ENCODE results near the gene KLHL10. TPM values are rescaled to one million over a fixed set of nuclear protein-coding genes. Genes with fewer than 3 reads are reported as not detected.

The KLHL10 gene
- total RNA-seq, 2 donors from 2014 or later: 0.15 TPM; not detected in 1

- WGBS, 2 experiments (ENCODE audit: insufficient coverage in 1 of 2, insufficient read length in 1 of 2): 86 to 87% methylated on average over 12 to 24 of the region's 24 CpGs
- no peak overlapping the region for H3K9ac ChIP-seq (ENCODE audit: extremely low read depth, low read length, poor library complexity, severe bottlenecking)
- Mint-ChIP-seq H3K4me1 (peaks cover 9% of the 10 kb centered on the region), H3K27me3 (ENCODE audit: insufficient read depth) (no peaks in the 10 kb centered on the region), H3K4me3 (no peak overlapping the region), H3K36me3 (ENCODE audit: low read depth) (peaks cover 24% of the 10 kb centered on the region), H3K27ac (no peak overlapping the region), H3K9me3 (no peaks in the 10 kb centered on the region)
- no peak overlapping the region for H3K4me3 ChIP-seq (ENCODE audit: low read length)
- no peaks in the 10 kb centered on the region for H3K27me3 ChIP-seq (ENCODE audit: control insufficient read depth, insufficient read depth, low read length, poor library complexity, severe bottlenecking)
- peaks cover 6% of the 10 kb centered on the region for H3K4me1 ChIP-seq (ENCODE audit: control insufficient read depth, insufficient read depth, low read length)
- H3K9me3 ChIP-seq (ENCODE audit: control insufficient read depth, low read length): no peaks in the 10 kb centered on the region
- H3K36me3 ChIP-seq (ENCODE audit: control insufficient read depth, insufficient read depth, low read length): no peaks in the 10 kb centered on the region
- DNase-seq: no peak
- no peak for TF ChIP-seq CTCF (conservative IDR thresholded peaks at IDR 0.05)
- no peak overlapping the region for H3K27ac ChIP-seq (ENCODE audit: low read depth, low read length)
Measured at GRCh38 chr17:41803049-41804020, 34.3 kb upstream of the KLHL10 start.

GRCh38 chr17:41806685-41807445 lies 30.8 kb upstream of the KLHL10 start:
- H3K27ac ChIP-seq (ENCODE audit: low read depth, low read length): no peak overlapping the region
- Mint-ChIP-seq H3K36me3 (ENCODE audit: low read depth) (peaks cover 26% of the 10 kb centered on the region), H3K9me3 (no peaks in the 10 kb centered on the region), H3K27me3 (ENCODE audit: insufficient read depth) (peaks cover 12% of the 10 kb centered on the region), H3K4me1 (peaks cover 2% of the 10 kb centered on the region), H3K27ac (no peak overlapping the region), H3K4me3 (no peak overlapping the region)
- TF ChIP-seq CTCF (conservative IDR thresholded peaks at IDR 0.05): no peak
- no peaks in the 10 kb centered on the region for H3K36me3 ChIP-seq (ENCODE audit: control insufficient read depth, insufficient read depth, low read length)
- H3K4me1 ChIP-seq (ENCODE audit: control insufficient read depth, insufficient read depth, low read length): no peaks in the 10 kb centered on the region
- no peaks in the 10 kb centered on the region for H3K27me3 ChIP-seq (ENCODE audit: control insufficient read depth, insufficient read depth, low read length, poor library complexity, severe bottlenecking)
- H3K9me3 ChIP-seq (ENCODE audit: control insufficient read depth, low read length): no peaks in the 10 kb centered on the region
- 91 to 98% methylated on average over 7 to 8 of the region's 8 CpGs for WGBS, 2 experiments (ENCODE audit: insufficient coverage in 1 of 2, insufficient read length in 1 of 2)
- no peak overlapping the region for H3K4me3 ChIP-seq (ENCODE audit: low read length)
- no peak overlapping the region for H3K9ac ChIP-seq (ENCODE audit: extremely low read depth, low read length, poor library complexity, severe bottlenecking)
- DNase-seq: no peak

- WGBS, 2 experiments (ENCODE audit: insufficient coverage in 1 of 2, insufficient read length in 1 of 2): 28 to 82% methylated on average over 11 to 58 of the region's 58 CpGs
- Mint-ChIP-seq H3K27ac (no peak overlapping the region), H3K36me3 (ENCODE audit: low read depth) (peaks cover 13% of the 10 kb centered on the region), H3K27me3 (ENCODE audit: insufficient read depth) (peaks cover 12% of the 10 kb centered on the region), H3K4me1 (peaks cover 13% of the 10 kb centered on the region), H3K9me3 (no peaks in the 10 kb centered on the region), H3K4me3 (peak overlapping the region; percentile 79)
- H3K9ac ChIP-seq (ENCODE audit: extremely low read depth, low read length, poor library complexity, severe bottlenecking): peak overlapping the region; percentile 62
- peak overlapping the region; percentile 87 for H3K4me3 ChIP-seq (ENCODE audit: low read length)
- no peaks in the 10 kb centered on the region for H3K36me3 ChIP-seq (ENCODE audit: control insufficient read depth, insufficient read depth, low read length)
- no peaks in the 10 kb centered on the region for H3K9me3 ChIP-seq (ENCODE audit: control insufficient read depth, low read length)
- DNase-seq: peak; percentile 85
- peak overlapping the region; percentile 66 for H3K27ac ChIP-seq (ENCODE audit: low read depth, low read length)
- H3K27me3 ChIP-seq (ENCODE audit: control insufficient read depth, insufficient read depth, low read length, poor library complexity, severe bottlenecking): no peaks in the 10 kb centered on the region
- no peak for TF ChIP-seq CTCF (conservative IDR thresholded peaks at IDR 0.05)
- H3K4me1 ChIP-seq (ENCODE audit: control insufficient read depth, insufficient read depth, low read length): no peaks in the 10 kb centered on the region
Measured at GRCh38 chr17:41810659-41811548, 26.7 kb upstream of the KLHL10 start.

All from endodermal cell (in vitro differentiated cells).